H9 (cell line): ENCODE data around the gene COL4A2. TPM values are rescaled to one million over a fixed set of nuclear protein-coding genes. Genes with fewer than 3 reads are reported as not detected.
"Not testable (repeated sequence)": the region's sequence is repeated elsewhere in the genome, so short reads cannot be mapped to it uniquely, and the experiment has no call there.

ENCODE experiments used
- DNase-seq: peaks from one replicate; pipeline ENCODE4 v3.0.0-alpha.2; 2017
- H2AFZ ChIP-seq: one replicate; pipeline ENCODE4 v1.6.1; 2013; ENCODE audit warnings: mild to moderate bottlenecking, low read length, control low read depth, moderate library complexity
- H2AK5ac ChIP-seq: 2 replicates; pipeline ENCODE4 v1.6.1; 2013; ENCODE audit warnings: low read length, control low read depth, mixed read lengths; ENCODE audit not compliant: insufficient read length
- H2BK120ac ChIP-seq: one replicate; pipeline ENCODE4 v1.6.1; 2013; ENCODE audit warnings: low read depth, mild to moderate bottlenecking, low read length, control low read depth, inconsistent platforms; ENCODE audit not compliant: poor library complexity, severe bottlenecking
- H2BK12ac ChIP-seq: 2 replicates; pipeline ENCODE4 v1.6.1; 2013; ENCODE audit warnings: low read length, control low read depth, mixed read lengths, low read depth; ENCODE audit not compliant: insufficient read length
- H2BK15ac ChIP-seq: 2 replicates; pipeline ENCODE4 v1.6.1; 2013; ENCODE audit warnings: low read depth, low read length, control low read depth
- H2BK20ac ChIP-seq: one replicate; pipeline ENCODE4 v1.6.1; 2013; ENCODE audit warnings: low read depth, mild to moderate bottlenecking, low read length, control low read depth, inconsistent platforms; ENCODE audit not compliant: poor library complexity, severe bottlenecking
- H2BK5ac ChIP-seq: 2 replicates; pipeline ENCODE4 v1.6.1; 2013; ENCODE audit warnings: low read length, control low read depth, mixed read lengths; ENCODE audit not compliant: insufficient read length
- H3K14ac ChIP-seq: 2 replicates; pipeline ENCODE4 v1.6.1; 2013; ENCODE audit warnings: low read length, control low read depth; ENCODE audit not compliant: insufficient read depth
- H3K18ac ChIP-seq: 2 replicates; pipeline ENCODE4 v1.6.1; 2013; ENCODE audit warnings: low read depth, mild to moderate bottlenecking, mixed read lengths, low read length, control low read depth; ENCODE audit not compliant: insufficient read length
- H3K23ac ChIP-seq: 2 replicates; pipeline ENCODE4 v1.6.1; 2013; ENCODE audit warnings: low read length, control low read depth, mixed read lengths, low read depth; ENCODE audit not compliant: insufficient read length
- H3K23me2 ChIP-seq: 2 replicates; pipeline ENCODE4 v1.6.1; 2013; ENCODE audit warnings: low read depth, mild to moderate bottlenecking, mixed read lengths, low read length, control low read depth; ENCODE audit not compliant: insufficient read length, poor library complexity, severe bottlenecking
- H3K27ac ChIP-seq: 2 replicates; pipeline ENCODE4 v1.5.1; 2013; ENCODE audit warnings: low read length, control low read depth, mixed read lengths, low read depth; ENCODE audit not compliant: insufficient read length
- H3K27me3 ChIP-seq: 2 replicates; pipeline ENCODE4 v1.6.1; 2013; ENCODE audit warnings: low read length, control low read depth, inconsistent platforms; ENCODE audit not compliant: insufficient read depth
- H3K4ac ChIP-seq: 2 replicates; pipeline ENCODE4 v1.6.1; 2013; ENCODE audit warnings: low read depth, mild to moderate bottlenecking, control low read depth, inconsistent platforms, low read length, moderate library complexity
- H3K4me1 ChIP-seq: 2 replicates; pipeline ENCODE4 v1.6.1; 2013; ENCODE audit warnings: low read length, control low read depth, inconsistent platforms; ENCODE audit not compliant: insufficient read depth
- H3K4me2 ChIP-seq: 2 replicates; pipeline ENCODE4 v1.6.1; 2013; ENCODE audit warnings: low read length, control low read depth, mixed read lengths; ENCODE audit not compliant: insufficient read length, insufficient read depth
- H3K56ac ChIP-seq: 2 replicates; pipeline ENCODE4 v1.6.1; 2013; ENCODE audit warnings: low read depth, mild to moderate bottlenecking, mixed read lengths, low read length, control low read depth; ENCODE audit not compliant: insufficient read length
- H3K79me1 ChIP-seq: 2 replicates; pipeline ENCODE4 v1.6.1; 2013; ENCODE audit warnings: low read depth, mild to moderate bottlenecking, moderate library complexity, low read length, control low read depth, inconsistent platforms; ENCODE audit not compliant: insufficient read depth, poor library complexity, severe bottlenecking
- H3K79me2 ChIP-seq: 2 replicates; pipeline ENCODE4 v1.6.1; 2013; ENCODE audit warnings: low read length, control low read depth, inconsistent platforms; ENCODE audit not compliant: insufficient read depth
- H3K9ac ChIP-seq: 2 replicates; pipeline ENCODE4 v1.6.1; 2013; ENCODE audit warnings: low read length, control low read depth, mixed read lengths; ENCODE audit not compliant: insufficient read length; ENCODE audit errors: extremely low read depth
- H3K9me3 ChIP-seq: one replicate; pipeline ENCODE4 v1.6.1; 2013; ENCODE audit warnings: low read depth, low read length, inconsistent platforms; ENCODE audit not compliant: control insufficient read depth
- H3T11ph ChIP-seq: one replicate; pipeline ENCODE4 v1.6.1; 2013; ENCODE audit warnings: mild to moderate bottlenecking, low read length, control low read depth, inconsistent platforms
- H4K20me1 ChIP-seq: one replicate; pipeline ENCODE4 v1.6.1; 2013; ENCODE audit not compliant: control insufficient read depth, insufficient read length, insufficient read depth
- H4K5ac ChIP-seq: 2 replicates; pipeline ENCODE4 v1.6.1; 2013; ENCODE audit warnings: low read depth, mild to moderate bottlenecking, mixed read lengths, low read length, control low read depth; ENCODE audit not compliant: insufficient read length
- H4K8ac ChIP-seq: replicated peaks from 2 replicates; pipeline ENCODE4 v1.6.1; 2013; ENCODE audit warnings: low read length, control low read depth, mixed read lengths, low read depth; ENCODE audit not compliant: insufficient read length
- H4K91ac ChIP-seq: 2 replicates; pipeline ENCODE4 v1.6.1; 2013; ENCODE audit warnings: low read depth, mild to moderate bottlenecking, moderate library complexity, mixed read lengths, low read length, control low read depth; ENCODE audit not compliant: insufficient read length
- H3K27ac Mint-ChIP-seq, 3 experiments: 2 replicates in 2 of 3; 3 replicates in 1 of 3; pipeline ENCODE4 v1.8.0; 2020 to 2021; ENCODE audit warnings: mixed read lengths in 3 of 3, mild to moderate bottlenecking in 1 of 3, moderate library complexity in 1 of 3
- H3K27me3 Mint-ChIP-seq: 2 replicates; pipeline ENCODE4 v1.8.0; 2021; ENCODE audit warnings: low read depth, mild to moderate bottlenecking, moderate library complexity, mixed read lengths
- H3K36me3 Mint-ChIP-seq, 3 experiments: 2 replicates in 2 of 3; 3 replicates in 1 of 3; pipeline ENCODE4 v1.8.0; 2020 to 2021; ENCODE audit warnings: low read depth in 3 of 3, mixed read lengths in 3 of 3; ENCODE audit not compliant: insufficient read depth in 1 of 3
- H3K4me1 Mint-ChIP-seq, 2 experiments: 2 replicates each; pipeline ENCODE4 v1.8.0; 2020; ENCODE audit warnings: mixed read lengths in 2 of 2
- H3K4me3 Mint-ChIP-seq, 2 experiments: 2 replicates in 1 of 2; 3 replicates in 1 of 2; pipeline ENCODE4 v1.8.0; 2020 to 2021; ENCODE audit warnings: mild to moderate bottlenecking in 2 of 2, mixed read lengths in 2 of 2, moderate library complexity in 1 of 2
- H3K9me3 Mint-ChIP-seq, 2 experiments: 2 replicates in 1 of 2; 3 replicates in 1 of 2; pipeline ENCODE4 v1.8.0; 2020; ENCODE audit warnings: mild to moderate bottlenecking in 2 of 2, mixed read lengths in 2 of 2, moderate library complexity in 1 of 2
- WGBS: extraction: QIAGEN DNeasy Blood & Tissue Kit; methylation state at CpG from one replicate; pipeline ENCODE4 v1.1.7; 2013; ENCODE audit warnings: missing lambda C conversion rate, low lambda C conversion rate, mixed read lengths; ENCODE audit not compliant: insufficient read length; ENCODE audit errors: extremely low coverage; 5-methylcytosine and 5-hydroxymethylcytosine counted together
- total RNA-seq: library from RNA; stranded (reverse); gene quantifications from 2 replicates; pipeline ENCODE4 v1.2.1, GENCODE V29; 2021
- TF ChIP-seq, protein P1 (sequence below): fragments of 200-600 bp; sonication (generic); conservative IDR thresholded peaks from 3 replicates; pipeline ENCODE4 v1.8.0; 2021; ENCODE audit warnings: antibody characterized with exemption, mild to moderate bottlenecking

Gene COL4A2
- total RNA-seq, 1 experiment from 2014 or later = 76.5 TPM

DNA sequence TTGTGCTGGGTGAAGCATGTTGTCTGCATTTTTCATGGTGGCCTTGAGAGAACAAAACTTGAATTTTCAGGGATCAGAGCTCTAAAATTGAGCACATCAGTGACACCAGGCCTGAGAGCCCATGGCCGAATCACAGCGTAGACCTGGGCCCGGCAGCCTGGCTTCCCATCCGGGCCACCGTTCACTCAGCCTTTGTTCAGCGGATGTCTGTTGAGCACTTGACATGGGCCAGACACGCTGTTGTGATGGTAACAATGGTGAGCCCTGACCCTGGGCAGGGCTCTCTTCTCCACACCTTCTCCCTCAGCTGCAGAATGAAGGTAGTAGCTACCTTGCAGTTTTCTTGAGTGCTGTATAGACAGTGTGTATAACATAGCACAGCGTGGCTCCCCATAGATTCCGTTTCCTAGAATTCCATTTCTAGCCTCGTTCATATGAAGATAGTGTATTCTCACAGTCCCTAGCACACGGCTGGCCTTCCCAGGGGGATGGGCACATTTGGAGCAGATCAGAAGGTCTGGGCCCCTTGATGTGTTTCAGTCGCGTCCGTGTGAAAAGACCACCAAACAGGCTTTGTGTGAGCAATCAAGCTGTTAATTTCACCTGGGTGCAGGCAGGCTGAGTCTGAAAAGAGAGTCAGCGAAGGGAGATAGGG lies 179.1 kb downstream of the COL4A2 start:
- H3K79me1 ChIP-seq = no peaks in the 10 kb centered on the region
- WGBS = no CpG with 5 or more reads among the region's 15 CpGs
- no peak overlapping the region for H3K23ac ChIP-seq
- H3T11ph ChIP-seq = no peak overlapping the region
- H4K20me1 ChIP-seq = no peaks in the 10 kb centered on the region
- H2BK5ac ChIP-seq = peak overlapping the region; percentile 25
- H3K9me3 Mint-ChIP-seq = no peaks in the 10 kb centered on the region
- peak overlapping the region; percentile 12 to 36; a peak in 2 of 5 replicates for H3K4me3 Mint-ChIP-seq
- H2BK20ac ChIP-seq = no peak overlapping the region
- H3K27ac Mint-ChIP-seq = peak overlapping the region; percentile 92 to 98 (median 98)
- peak overlapping the region; percentile 64 for H2BK12ac ChIP-seq
- peak overlapping the region; percentile 74 for H3K14ac ChIP-seq
- H3K56ac ChIP-seq = peak overlapping the region; percentile 68
- H3K23me2 ChIP-seq = peaks cover 4% of the 10 kb centered on the region
- H3K79me2 ChIP-seq = no peaks in the 10 kb centered on the region
- TF ChIP-seq, protein P1, sequence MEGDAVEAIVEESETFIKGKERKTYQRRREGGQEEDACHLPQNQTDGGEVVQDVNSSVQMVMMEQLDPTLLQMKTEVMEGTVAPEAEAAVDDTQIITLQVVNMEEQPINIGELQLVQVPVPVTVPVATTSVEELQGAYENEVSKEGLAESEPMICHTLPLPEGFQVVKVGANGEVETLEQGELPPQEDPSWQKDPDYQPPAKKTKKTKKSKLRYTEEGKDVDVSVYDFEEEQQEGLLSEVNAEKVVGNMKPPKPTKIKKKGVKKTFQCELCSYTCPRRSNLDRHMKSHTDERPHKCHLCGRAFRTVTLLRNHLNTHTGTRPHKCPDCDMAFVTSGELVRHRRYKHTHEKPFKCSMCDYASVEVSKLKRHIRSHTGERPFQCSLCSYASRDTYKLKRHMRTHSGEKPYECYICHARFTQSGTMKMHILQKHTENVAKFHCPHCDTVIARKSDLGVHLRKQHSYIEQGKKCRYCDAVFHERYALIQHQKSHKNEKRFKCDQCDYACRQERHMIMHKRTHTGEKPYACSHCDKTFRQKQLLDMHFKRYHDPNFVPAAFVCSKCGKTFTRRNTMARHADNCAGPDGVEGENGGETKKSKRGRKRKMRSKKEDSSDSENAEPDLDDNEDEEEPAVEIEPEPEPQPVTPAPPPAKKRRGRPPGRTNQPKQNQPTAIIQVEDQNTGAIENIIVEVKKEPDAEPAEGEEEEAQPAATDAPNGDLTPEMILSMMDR = no peak
- peaks cover 7 to 52% (median 50%) of the 10 kb centered on the region in 3 experiments; a peak in 6 of 7 replicates for H3K36me3 Mint-ChIP-seq
- peak overlapping the region; percentile 30 for H3K4me2 ChIP-seq
- peak overlapping the region; percentile 88 for H3K27ac ChIP-seq
- H3K27me3 ChIP-seq = no peaks in the 10 kb centered on the region
- peak; percentile 76 for DNase-seq
- H3K4ac ChIP-seq = peak overlapping the region; percentile 15
- H3K18ac ChIP-seq = peak overlapping the region; percentile 76
- no peaks in the 10 kb centered on the region for H3K27me3 Mint-ChIP-seq
- peak overlapping the region; percentile 46 for H4K8ac ChIP-seq
- peak overlapping the region; percentile 69 for H3K9ac ChIP-seq
- H3K4me1 ChIP-seq = peaks cover 11% of the 10 kb centered on the region
- H3K4me1 Mint-ChIP-seq = peaks cover 36 to 44% of the 10 kb centered on the region in 2 experiments
- H4K91ac ChIP-seq = peak overlapping the region; percentile 50
- peak overlapping the region; percentile 20 for H4K5ac ChIP-seq
- H2BK15ac ChIP-seq = no peak overlapping the region
- peak overlapping the region; percentile 54 for H2BK120ac ChIP-seq
- H2AK5ac ChIP-seq = peak overlapping the region; percentile 92
- no peaks in the 10 kb centered on the region for H3K9me3 ChIP-seq
- H2AFZ ChIP-seq = no peak overlapping the region

DNA sequence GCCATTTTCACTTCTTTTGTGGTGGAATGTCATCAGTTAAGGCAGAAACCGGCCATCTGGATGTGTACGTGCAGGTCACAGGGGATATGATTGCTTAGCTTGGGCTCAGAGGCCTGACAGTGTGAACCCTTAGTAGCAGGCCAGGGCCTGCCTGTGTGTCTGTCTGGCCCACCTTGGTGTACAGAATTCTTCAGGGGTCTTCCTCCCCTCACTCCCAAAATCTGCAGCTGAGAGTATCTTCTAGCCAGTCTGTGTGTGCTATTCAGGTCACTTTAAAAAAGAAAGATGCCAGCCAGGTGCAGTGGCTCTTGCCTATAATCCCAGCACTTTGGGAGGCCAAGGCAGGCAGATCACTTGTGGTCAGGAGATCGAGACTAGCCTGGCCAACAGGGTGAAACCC lies 179.8 kb downstream of the COL4A2 start:
- H4K5ac ChIP-seq, H3K79me2 ChIP-seq, H3K4me2 ChIP-seq, H4K91ac ChIP-seq, H2BK20ac ChIP-seq, H3K79me1 ChIP-seq, H3K23ac ChIP-seq, H3K9me3 ChIP-seq, H4K8ac ChIP-seq, H3T11ph ChIP-seq, H2BK15ac ChIP-seq, H2AK5ac ChIP-seq, H4K20me1 ChIP-seq, H3K9ac ChIP-seq, H3K9me3 Mint-ChIP-seq, H3K56ac ChIP-seq, H3K23me2 ChIP-seq, H3K27me3 ChIP-seq, H2BK120ac ChIP-seq, H3K27me3 Mint-ChIP-seq, H3K4ac ChIP-seq, H2AFZ ChIP-seq: not testable (repeated sequence)
- Histone ChIP-seq H2BK12ac (peak overlapping the region; percentile 95), H3K18ac (peak overlapping the region; percentile 59), H3K4me1 (peaks cover 11% of the 10 kb centered on the region), H3K27ac (peak overlapping the region; percentile 88), H2BK5ac (peak overlapping the region; percentile 69), H3K14ac (peak overlapping the region; percentile 58; the same call in 1 of the 2 replicates)
- peaks cover 7 to 52% (median 52%) of the 10 kb centered on the region in 3 experiments; a peak in 6 of 7 replicates for H3K36me3 Mint-ChIP-seq
- peaks cover 36 to 44% of the 10 kb centered on the region in 2 experiments for H3K4me1 Mint-ChIP-seq
- peak overlapping the region; percentile 15 to 19; a peak in 3 of 5 replicates for H3K4me3 Mint-ChIP-seq
- WGBS = no CpG with 5 or more reads among the region's 3 CpGs
- peak; percentile 47 for DNase-seq
- H3K27ac Mint-ChIP-seq = peak overlapping the region; percentile 97 to 98 (median 98); a peak in 6 of 7 replicates
